ENCODE measurements around the gene CTDSPL. TPM values are rescaled to one million over a fixed set of nuclear protein-coding genes. Genes with fewer than 3 reads are reported as not detected.

The CTDSPL gene
- total and polyA plus RNA-seq, 2 of the 13 experiments (the other 11 are each of a cell fraction or from before 2014, with no cell fraction given) = 26.1 to 142 TPM

DNA sequence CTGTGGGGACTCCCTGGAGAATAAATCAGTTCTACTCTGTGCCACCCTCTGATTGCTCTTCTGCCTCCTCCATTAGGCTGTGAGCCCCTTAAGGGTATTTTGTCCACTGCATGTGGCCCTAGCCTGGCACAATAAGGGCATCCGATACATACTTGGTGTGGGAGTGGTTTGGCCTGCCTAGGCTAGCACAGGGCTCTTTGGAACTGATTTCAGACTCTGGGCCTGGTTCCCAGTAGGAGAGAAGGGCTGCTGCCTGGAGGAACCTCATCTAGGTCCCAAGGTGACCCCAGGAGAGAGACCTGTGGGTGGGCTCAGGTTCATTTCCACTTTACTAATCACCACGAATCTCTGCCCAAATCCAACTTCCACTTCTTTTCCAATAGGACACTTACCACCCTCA lies 5.3 kb upstream of the CTDSPL start:
- in situ Hi-C loops (cut with HindIII; ENCODE audit: extremely low pct_ligation_motif_present, low pct_unique_long_range_greater_than_20kb) = loop anchor here (5.0 kb wide), 2 partner anchors 111 to 146 kb away; no protein-coding TSS in a partner anchor
- no TSS peak for BruUV-seq (replicated peaks)
- no peak overlapping the region for H3K9ac ChIP-seq (ENCODE audit: insufficient read depth, low read depth, low read length)
- H3K27me3 ChIP-seq (ENCODE audit: control insufficient read depth in 1 of 2, insufficient read depth in 2 of 2, low read length in 2 of 2) = no peaks in the 10 kb centered on the region; a peak in 1 of 5 replicates
- intact Hi-C loops (cut with micrococcal nuclease; ENCODE audit: unreplicated experiment) = no loop called here
- no peak for TF ChIP-seq ZNF382 (CRISPR knock-in tag; IDR thresholded peaks at IDR 0.05; ENCODE audit: borderline replicate concordance)
- TF ChIP-seq ZNF274 (CRISPR knock-in tag; IDR thresholded peaks at IDR 0.05) = no peak
- H3K36me3 ChIP-seq (replicated peaks in 1 of 2; ENCODE audit: control insufficient read depth in 1 of 2, insufficient read depth in 2 of 2, low read length in 2 of 2) = no peaks in the 10 kb centered on the region; a peak in 1 of 5 replicates
- H3K4me3 ChIP-seq (replicated peaks in 1 of 3; ENCODE audit: insufficient read depth in 1 of 3, low read depth in 2 of 3, low read length in 3 of 3) = no peak overlapping the region
- H3K4me1 ChIP-seq (ENCODE audit: insufficient read depth, low read length) = peaks cover 18% of the 10 kb centered on the region
- DNase-seq (ENCODE audit: low spot score) (no peak), ATAC-seq (no peak), FAIRE-seq (no peak)
- WGBS (ENCODE audit: low lambda C conversion rate) = 69% methylated on average over 2 of the region's 2 CpGs
- H3K27ac ChIP-seq (ENCODE audit: extremely low read length, insufficient read depth, low read length) = no peak overlapping the region
- peaks cover 17% of the 10 kb centered on the region for H3K79me2 ChIP-seq (ENCODE audit: insufficient read depth, low read length)
- no peak overlapping the region for H2AFZ ChIP-seq (ENCODE audit: low read length)
- ChIA-PET POLR2A (interaction anchor here (1.0 to 2.8 kb wide), 3 partner anchors 30 to 124 kb away, joined by 3 to 18 read pairs (median 3); no protein-coding TSS in a partner anchor), CTCF (ENCODE audit: low intra/inter-chr PET ratio, low total read pairs) (interaction anchor here (1.2 to 3.2 kb wide), 4 partner anchors 110 to 147 kb away, joined by 4 to 59 read pairs (median 6); no protein-coding TSS in a partner anchor)
- H4K20me1 ChIP-seq (ENCODE audit: insufficient read depth, low read length) = no peaks in the 10 kb centered on the region
- no peaks in the 10 kb centered on the region for H3K9me3 ChIP-seq (ENCODE audit: low read length)
- no peak overlapping the region for H3K4me2 ChIP-seq (ENCODE audit: low read depth, low read length)

DNA sequence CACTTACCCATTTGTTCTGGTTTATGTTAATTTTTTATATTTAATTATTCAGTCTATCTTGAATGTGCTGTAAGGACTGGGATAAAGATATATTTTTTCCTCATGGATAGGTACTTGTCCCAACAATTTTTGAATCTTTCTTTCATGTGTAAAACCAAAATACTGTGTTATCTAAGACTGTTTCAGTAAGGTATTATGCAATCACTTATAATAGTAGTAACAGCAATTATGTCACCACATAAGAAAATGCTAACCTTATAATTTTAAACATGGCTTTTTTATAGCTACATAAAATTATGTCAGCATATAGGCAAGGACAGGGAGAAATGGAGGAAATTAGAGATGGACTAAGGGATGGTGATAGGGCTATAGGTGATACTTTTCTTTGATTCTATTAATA lies 2.9 kb upstream of the CTDSPL start:
- Histone ChIP-seq H3K27me3 (ENCODE audit: control insufficient read depth in 1 of 2, insufficient read depth in 2 of 2, low read length in 2 of 2) (no peaks in the 10 kb centered on the region; a peak in 1 of 5 replicates), H3K27ac (ENCODE audit: extremely low read length, insufficient read depth, low read length) (no peak overlapping the region), H3K4me2 (ENCODE audit: low read depth, low read length) (no peak overlapping the region), H3K4me3 (replicated peaks in 1 of 3; ENCODE audit: insufficient read depth in 1 of 3, low read depth in 2 of 3, low read length in 3 of 3) (no peak overlapping the region), H3K4me1 (ENCODE audit: insufficient read depth, low read length) (peaks cover 25% of the 10 kb centered on the region), H3K9ac (ENCODE audit: insufficient read depth, low read depth, low read length) (no peak overlapping the region), H3K79me2 (ENCODE audit: insufficient read depth, low read length) (peaks cover 33% of the 10 kb centered on the region), H2AFZ (ENCODE audit: low read length) (no peak overlapping the region), H4K20me1 (ENCODE audit: insufficient read depth, low read length) (no peaks in the 10 kb centered on the region; the same call in 1 of the 2 replicates), H3K36me3 (replicated peaks in 1 of 2; ENCODE audit: control insufficient read depth in 1 of 2, insufficient read depth in 2 of 2, low read length in 2 of 2) (no peaks in the 10 kb centered on the region), H3K9me3 (ENCODE audit: low read length) (no peaks in the 10 kb centered on the region)
- TF ChIP-seq CEBPG (CRISPR knock-in tag; IDR thresholded peaks at IDR 0.05) (0 out of 2 replicates have a peak, but pooled peaks have one; percentile 19), HNRNPUL1 (IDR thresholded peaks at IDR 0.05; ENCODE audit: low read depth, low read length) (no peak), ATF7 (IDR thresholded peaks at IDR 0.05) (0 out of 2 replicates have a peak, but pooled peaks have one; percentile 8), ATF7 (CRISPR knock-in tag; IDR thresholded peaks at IDR 0.05) (no peak), TBX3 (IDR thresholded peaks at IDR 0.05; ENCODE audit: borderline replicate concordance) (no peak), CEBPB (IDR thresholded peaks at IDR 0.05; ENCODE audit: borderline replicate concordance, low read depth, low read length) (peak; percentile 64; the same call in 1 of the 2 replicates)
- CTCF ChIA-PET (ENCODE audit: low intra/inter-chr PET ratio, low total read pairs) = interaction anchor here (2.1 kb wide), 1 partner anchor 109 kb away, joined by 8 read pairs; no protein-coding TSS in a partner anchor
- DNase-seq (ENCODE audit: low spot score) (no peak), FAIRE-seq (no peak), ATAC-seq (no peak)
- POLR2A ChIA-PET = interaction anchor here (1.0 to 1.9 kb wide), 2 partner anchors 106 to 108 kb away, joined by 3 to 8 read pairs; no protein-coding TSS in a partner anchor
- BruUV-seq (replicated peaks) = no TSS peak
- in situ Hi-C loops (cut with HindIII; ENCODE audit: extremely low pct_ligation_motif_present, low pct_unique_long_range_greater_than_20kb) = loop anchor here (5.0 kb wide), 2 partner anchors 109 to 144 kb away; no protein-coding TSS in a partner anchor
- intact Hi-C loops (cut with micrococcal nuclease; ENCODE audit: unreplicated experiment) = no loop called here

Data from HepG2 (cell line).